HepG2 (cell line): ENCODE measurements around the gene F12. TPM values are rescaled to one million over a fixed set of nuclear protein-coding genes. Genes with fewer than 3 reads are reported as not detected.

Experiments used
- ARNT2 ChIP-seq: sonication (generic); formaldehyde crosslinking; IDR thresholded peaks from 2 replicates; pipeline ENCODE4 v1.8.0; 2022; ENCODE audit warnings: mild to moderate bottlenecking, low read depth, missing genetic modification reagents, moderate library complexity
- ATAD3A ChIP-seq: sonication (generic); formaldehyde crosslinking; IDR thresholded peaks from 2 replicates; pipeline ENCODE4 v1.4.0; 2020; ENCODE audit warnings: missing genetic modification reagents
- DMAP1 ChIP-seq: IDR thresholded peaks from 2 replicates; pipeline ENCODE4 v1.6.1; 2016
- GATA4 ChIP-seq: sonication (generic); IDR thresholded peaks from 2 replicates; pipeline ENCODE4 v1.6.1; 2016; ENCODE audit warnings: antibody characterized with exemption, low read depth, borderline replicate concordance
- KAT2B ChIP-seq: fragments of 150-350 bp; IDR thresholded peaks from 2 replicates; pipeline ENCODE4 v1.6.1; 2014; ENCODE audit warnings: low read depth, low read length, borderline replicate concordance
- LCORL ChIP-seq, 2 experiments: fragments of 450-650 bp in 1 of 2; sonication (generic) in 1 of 2; formaldehyde crosslinking in 1 of 2; IDR thresholded peaks; 2 replicates each; pipeline versions ENCODE4 v1.5.0 to v1.6.1; 2017 to 2020; ENCODE audit warnings: antibody characterized with exemption in 1 of 2, missing genetic modification reagents in 1 of 2
- MNT ChIP-seq: fragments of 450-650 bp; IDR thresholded peaks from 2 replicates; pipeline ENCODE4 v1.6.1; 2016
- POGZ ChIP-seq: sonication (generic); formaldehyde crosslinking; IDR thresholded peaks from 2 replicates; pipeline ENCODE4 v1.4.0; 2020; ENCODE audit warnings: mild to moderate bottlenecking, missing genetic modification reagents
- TCF7 ChIP-seq: sonication (generic); IDR thresholded peaks from 2 replicates; pipeline ENCODE4 v1.6.1; 2016; ENCODE audit warnings: antibody characterized with exemption, low read depth
- UBTF ChIP-seq: sonication (generic); formaldehyde crosslinking; IDR thresholded peaks from 2 replicates; pipeline ENCODE4 v1.4.0; 2020; ENCODE audit warnings: mild to moderate bottlenecking, missing genetic modification reagents
- ZBTB14 ChIP-seq: sonication (generic); formaldehyde crosslinking; IDR thresholded peaks from 2 replicates; pipeline ENCODE4 v1.4.0; 2020; ENCODE audit warnings: missing genetic modification reagents
- ZFP37 ChIP-seq: sonication (generic); formaldehyde crosslinking; IDR thresholded peaks from 2 replicates; pipeline ENCODE4 v1.4.0; 2020; ENCODE audit warnings: missing genetic modification reagents, borderline replicate concordance
- ZMYM2 ChIP-seq: sonication (generic); formaldehyde crosslinking; IDR thresholded peaks from 2 replicates; pipeline ENCODE4 v1.8.0; 2022; ENCODE audit warnings: mild to moderate bottlenecking, missing genetic modification reagents
- ZNF180 ChIP-seq: sonication (generic); formaldehyde crosslinking; IDR thresholded peaks from 2 replicates; pipeline ENCODE4 v1.4.0; 2020; ENCODE audit warnings: low read depth, missing genetic modification reagents, borderline replicate concordance
- ZNF230 ChIP-seq: sonication (generic); formaldehyde crosslinking; IDR thresholded peaks from 2 replicates; pipeline ENCODE4 v1.4.0; 2020; ENCODE audit warnings: mild to moderate bottlenecking, missing genetic modification reagents
- ZNF337 ChIP-seq: sonication (generic); formaldehyde crosslinking; IDR thresholded peaks from 2 replicates; pipeline ENCODE4 v1.5.1; 2020; ENCODE audit warnings: missing genetic modification reagents, low read depth, mild to moderate bottlenecking, borderline replicate concordance
- ZNF547 ChIP-seq: sonication (generic); formaldehyde crosslinking; IDR thresholded peaks from 2 replicates; pipeline ENCODE4 v1.5.1; 2020; ENCODE audit warnings: mild to moderate bottlenecking, missing genetic modification reagents
- ZNF609 ChIP-seq: sonication (generic); formaldehyde crosslinking; IDR thresholded peaks from 2 replicates; pipeline ENCODE4 v1.4.0; 2020; ENCODE audit warnings: mild to moderate bottlenecking, missing genetic modification reagents, borderline replicate concordance
- ZNF782 ChIP-seq: sonication (generic); formaldehyde crosslinking; IDR thresholded peaks from 2 replicates; pipeline ENCODE4 v1.4.0; 2020; ENCODE audit warnings: missing genetic modification reagents, mild to moderate bottlenecking, borderline replicate concordance
- ZNF879 ChIP-seq: sonication (generic); formaldehyde crosslinking; IDR thresholded peaks from 2 replicates; pipeline ENCODE4 v1.8.1; 2023; ENCODE audit warnings: missing genetic modification reagents
- polyA plus RNA-seq, 8 experiments: library from polyadenylated mRNA; depleted of rRNA in 3 of 8; stranded (reverse) in 7 of 8; unstranded in 1 of 8; fragments of >200 nt; fragmentation: Illumina TruSeq in 4 of 8; extraction: Trizol in 4 of 8; gene quantifications; 2 replicates each; pipeline versions ENCODE4 v1.2.1 to v1.2.3, GENCODE V29; 2011 to 2016; ENCODE audit warnings: low read depth in 4 of 8, missing spikeins in 1 of 8, mixed read lengths in 1 of 8; ENCODE audit not compliant: insufficient read depth in 1 of 8
- total RNA-seq, 5 experiments: library from RNA; depleted of rRNA; stranded (reverse); fragments of >200 nt; fragmentation: Illumina TruSeq; extraction: Trizol; gene quantifications; 2 replicates each; pipeline ENCODE4 v1.2.3, GENCODE V29; 2016; ENCODE audit warnings: low read depth in 1 of 5

The F12 gene
- total and polyA plus RNA-seq, 2 of the 13 experiments (the other 11 are each of a cell fraction or from before 2014, with no cell fraction given), result 2.5 to 3.0 TPM

- no peak for TF ChIP-seq ZMYM2 (CRISPR knock-in tag)
- peak; percentile 76; the same call in 1 of the 2 replicates for TF ChIP-seq ZNF547
- no peak for TF ChIP-seq ATAD3A (CRISPR knock-in tag)
- no peak for TF ChIP-seq ZNF782 (CRISPR knock-in tag)
- TF ChIP-seq GATA4, result no peak
- TF ChIP-seq DMAP1 (CRISPR knock-in tag), result no peak
- TF ChIP-seq LCORL (IDR thresholded peaks at IDR 0.05), result no peak
- TF ChIP-seq LCORL (CRISPR knock-in tag; IDR thresholded peaks at IDR 0.05), result no peak
- no peak for TF ChIP-seq TCF7
- TF ChIP-seq KAT2B, result no peak
- no peak for TF ChIP-seq ZNF180 (CRISPR knock-in tag)
- TF ChIP-seq ARNT2, result peak; percentile 81; the same call in 1 of the 2 replicates
- TF ChIP-seq ZFP37, result no peak
- TF ChIP-seq POGZ (CRISPR knock-in tag), result no peak
- TF ChIP-seq MNT, result no peak
- peak; percentile 48 for TF ChIP-seq UBTF
- 0 out of 2 replicates have a peak, but pooled peaks have one; percentile 1 for TF ChIP-seq ZNF879
- no peak for TF ChIP-seq ZNF337 (CRISPR knock-in tag)
- TF ChIP-seq ZNF230, result no peak
- peak; percentile 92 for TF ChIP-seq ZBTB14 (CRISPR knock-in tag)
- no peak for TF ChIP-seq ZNF609 (CRISPR knock-in tag)
These were observed 37.1 kb upstream of the F12 start, which contains the start of gene PRR7 (continued) for GRCh38 chr5:177446200-177447065.
